GM23248 (cell line): Measurements from ENCODE around the gene ZNF280C.

Source experiments
- EZH2 ChIP-seq: fragments of 200-600 bp; sonication (generic); IDR thresholded peaks from 2 replicates; pipeline ENCODE4 v1.6.1; 2018; ENCODE audit warnings: antibody characterized with exemption, mild to moderate bottlenecking; ENCODE audit not compliant: insufficient read depth, poor library complexity, severe bottlenecking
- EZH2phosphoT487 ChIP-seq: fragments of 200-600 bp; sonication (generic); IDR thresholded peaks from 2 replicates; pipeline ENCODE4 v1.6.1; 2018; ENCODE audit warnings: antibody characterized with exemption, moderate library complexity, mild to moderate bottlenecking, low read depth; ENCODE audit not compliant: insufficient read depth

- TF ChIP-seq EZH2: no peak
- TF ChIP-seq EZH2phosphoT487: no peak
These were observed 105.3 kb downstream of the ZNF280C start for GRCh38 chrX:130163398-130163797.
